BJ (cell line): ENCODE data around the gene GUCY2D. TPM values are rescaled to one million over a fixed set of nuclear protein-coding genes. Genes with fewer than 3 reads are reported as not detected.

ENCODE experiments used
- CTCF ChIA-PET: fragments of 350-600 bp; formaldehyde crosslinking; extraction: SDS; loops from one replicate; lab custom pipeline; 2021; ENCODE audit warnings: antibody characterized with exemption, inconsistent platforms; lab: Yijun Ruan, JAX
- POLR2A ChIA-PET: fragments of 300-600 bp; sonication (Branson Sonifier 250); formaldehyde crosslinking; extraction: SDS; loops from one replicate; lab custom pipeline; 2021; ENCODE audit warnings: antibody characterized with exemption; lab: Charles Lee
- DNase-seq: peaks from one replicate; pipeline ENCODE4 v3.0.0-alpha.2; 2011; ENCODE audit warnings: low read depth
- H3K27me3 ChIP-seq: 2 replicates; pipeline ENCODE4 v1.6.0; 2011; ENCODE audit warnings: low read length; ENCODE audit not compliant: control insufficient read depth, insufficient read depth
- H3K36me3 ChIP-seq: 2 replicates; pipeline ENCODE4 v1.5.1; 2011; ENCODE audit warnings: low read length; ENCODE audit not compliant: control insufficient read depth, insufficient read depth
- H3K4me3 ChIP-seq: 2 replicates; pipeline ENCODE4 v1.5.1; 2011; ENCODE audit warnings: low read depth, mild to moderate bottlenecking, control low read depth, low read length
- CTCF ChIP-seq: IDR thresholded peaks from 2 replicates; pipeline ENCODE4 v1.5.1; 2011; ENCODE audit warnings: low read depth, mild to moderate bottlenecking, control low read depth, inconsistent platforms, low read length, moderate library complexity; ENCODE audit not compliant: insufficient read depth
- polyA plus RNA-seq: library from polyadenylated mRNA; depleted of rRNA; stranded (reverse); fragments of >200 nt; gene quantifications from 2 replicates; pipeline ENCODE4 v1.2.3, GENCODE V29; 2011

GUCY2D gene
- polyA plus RNA-seq, 1 experiment: 0.01 TPM

DNA sequence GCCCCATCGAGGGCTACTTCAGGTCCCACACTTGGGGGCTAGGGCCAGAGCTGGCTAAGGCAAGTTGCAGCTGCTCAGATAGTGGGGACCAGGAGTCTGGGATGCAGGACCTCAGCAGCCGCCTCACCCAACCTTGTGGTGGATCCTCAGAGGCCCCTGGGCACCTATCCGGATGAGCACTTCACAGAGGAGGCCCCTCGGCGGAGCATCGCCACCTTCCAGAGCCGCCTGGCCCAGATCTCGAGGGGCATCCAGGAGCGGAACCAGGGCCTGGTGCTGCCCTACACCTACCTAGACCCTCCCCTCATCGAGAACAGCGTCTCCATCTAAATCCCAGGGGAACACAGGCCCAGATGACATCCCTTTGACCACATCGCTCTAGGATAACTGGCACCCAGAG lies 45.8 kb downstream of the GUCY2D start:
- POLR2A ChIA-PET: no interaction called here
- H3K27me3 ChIP-seq: peaks cover 24% of the 10 kb centered on the region
- no peak for TF ChIP-seq CTCF
- H3K36me3 ChIP-seq: no peaks in the 10 kb centered on the region
- DNase-seq: no peak
- H3K4me3 ChIP-seq: no peak overlapping the region
- CTCF ChIA-PET: interaction anchor here (1.2 to 3.3 kb wide), 5 partner anchors 10 to 136 kb away, joined by 3 to 21 read pairs (median 7); no protein-coding TSS in a partner anchor

DNA sequence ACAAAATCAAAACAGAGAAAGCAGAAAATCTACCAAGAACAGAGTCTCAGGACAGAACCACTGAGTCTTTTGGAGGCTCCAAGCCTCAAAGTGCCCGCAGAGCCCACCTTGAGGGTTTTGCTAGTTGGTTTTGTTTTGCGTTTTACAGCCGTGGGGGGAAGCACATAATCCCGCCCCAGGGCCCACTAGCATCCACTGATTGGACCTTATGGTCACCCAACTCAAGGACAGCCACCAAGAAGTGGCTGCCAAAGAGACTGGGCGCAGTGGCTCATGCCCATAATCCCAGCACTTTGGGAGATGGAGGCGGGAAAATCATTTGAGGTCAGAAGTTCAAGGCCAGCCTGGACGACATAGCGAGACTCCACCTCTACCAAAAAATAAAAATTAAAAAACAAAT lies 46.3 kb downstream of the GUCY2D start:
- Histone ChIP-seq H3K36me3 (no peaks in the 10 kb centered on the region), H3K4me3 (no peak overlapping the region), H3K27me3 (peaks cover 22% of the 10 kb centered on the region)
- no peak for TF ChIP-seq CTCF
- POLR2A ChIA-PET: no interaction called here
- CTCF ChIA-PET: interaction anchor here (3.1 kb wide), 1 partner anchor 9 kb away, joined by 21 read pairs; no protein-coding TSS in a partner anchor
- no peak for DNase-seq

- ChIA-PET CTCF (interaction anchor here (0.9 to 1.3 kb wide), 2 partner anchors 8 to 61 kb away, joined by 3 to 5 read pairs; no protein-coding TSS in a partner anchor), POLR2A (no interaction called here)
- Histone ChIP-seq H3K4me3 (no peak overlapping the region), H3K36me3 (no peaks in the 10 kb centered on the region), H3K27me3 (peaks cover 13% of the 10 kb centered on the region)
- TF ChIP-seq CTCF: no peak
- DNase-seq: no peak
These were observed 49.4 kb downstream of the GUCY2D start for GRCh38 chr17:8051831-8052230.

GRCh38 chr17:8052256-8053252 lies 50.1 kb downstream of the GUCY2D start:
- H3K4me3 ChIP-seq: no peak overlapping the region
- no peak for DNase-seq
- POLR2A ChIA-PET: no interaction called here
- H3K27me3 ChIP-seq: peaks cover 9% of the 10 kb centered on the region
- no peaks in the 10 kb centered on the region for H3K36me3 ChIP-seq
- CTCF ChIA-PET: interaction anchor here (0.5 to 1.3 kb wide), 3 partner anchors 8 to 168 kb away, joined by 3 to 5 read pairs (median 4); no protein-coding TSS in a partner anchor
- no peak for TF ChIP-seq CTCF

GRCh38 chr17:8053600-8053999 lies 51.2 kb downstream of the GUCY2D start:
- Histone ChIP-seq H3K27me3 (peaks cover 10% of the 10 kb centered on the region), H3K36me3 (no peaks in the 10 kb centered on the region), H3K4me3 (no peak overlapping the region)
- CTCF ChIA-PET: interaction anchor here (0.5 to 1.0 kb wide), 2 partner anchors 64 to 167 kb away, joined by 4 read pairs; no protein-coding TSS in a partner anchor
- DNase-seq: no peak
- POLR2A ChIA-PET: no interaction called here
- no peak for TF ChIP-seq CTCF
